Spinal cord (tissue), 10 donors: ENCODE results near the gene OPN1MW3. TPM values are rescaled to one million over a fixed set of nuclear protein-coding genes. Genes with fewer than 3 reads are reported as not detected.
"Not testable (repeated sequence)": the region's sequence is repeated elsewhere in the genome, so short reads cannot be mapped to it uniquely, and the experiment has no call there.

Source experiments
- DNase-seq, 6 donors: peaks; one replicate each; pipeline versions ENCODE4 v3.0.0 to v3.0.0-alpha.2; 2013 to 2015; ENCODE audit warnings: low spot score in 6 of 6, low read depth in 4 of 6
- H3K27ac ChIP-seq: one replicate; pipeline ENCODE4 v1.5.1; 2013; ENCODE audit warnings: low read depth, low read length, control low read depth
- H3K27me3 ChIP-seq: one replicate; pipeline ENCODE4 v1.6.1; 2013; ENCODE audit warnings: low read length; ENCODE audit not compliant: control insufficient read depth, insufficient read depth
- H3K36me3 ChIP-seq: one replicate; pipeline ENCODE4 v1.6.1; 2013; ENCODE audit warnings: low read length; ENCODE audit not compliant: control insufficient read depth, insufficient read depth
- H3K4me1 ChIP-seq: one replicate; pipeline ENCODE4 v1.6.1; 2013; ENCODE audit warnings: low read length; ENCODE audit not compliant: control insufficient read depth, insufficient read depth
- H3K4me3 ChIP-seq: one replicate; pipeline ENCODE4 v1.5.1; 2013; ENCODE audit warnings: low read depth, low read length, control low read depth
- H3K9me3 ChIP-seq: one replicate; pipeline ENCODE4 v1.6.1; 2013; ENCODE audit warnings: low read length; ENCODE audit not compliant: control insufficient read depth, insufficient read depth
- WGBS: methylation state at CpG from one replicate; pipeline ENCODE4 v1.1.5; 2013; ENCODE audit warnings: missing lambda C conversion rate; ENCODE audit not compliant: insufficient coverage; 5-methylcytosine and 5-hydroxymethylcytosine counted together
- polyA plus RNA-seq, 2 donors: library from polyadenylated mRNA; unstranded; fragments of 120-200 nt; gene quantifications; one replicate each; pipeline ENCODE4 v1.2.1, GENCODE V29; 2013; ENCODE audit not compliant: insufficient read length in 2 of 2
- total RNA-seq, 2 donors: library from RNA; depleted of rRNA in 1 of 2; stranded (reverse); fragments of 120-200 nt in 1 of 2; fragments of >200 nt in 1 of 2; gene quantifications; one replicate each; pipeline versions ENCODE4 v1.2.3 to v1.2.4, GENCODE V29; 2013 to 2014
- donor health status: healthy.

The OPN1MW3 gene
- total and polyA plus RNA-seq, 4 donors = not detected

- not testable (repeated sequence) for H3K9me3 ChIP-seq, DNase-seq, H3K27me3 ChIP-seq, H3K27ac ChIP-seq, H3K36me3 ChIP-seq, H3K4me3 ChIP-seq, H3K4me1 ChIP-seq
- 77% methylated on average over 4 of the region's 8 CpGs for WGBS
These were observed 17.3 kb upstream of the OPN1MW3 start for GRCh38 chrX:154239982-154240503.

- H3K4me3 ChIP-seq, H3K4me1 ChIP-seq, DNase-seq, H3K9me3 ChIP-seq, H3K27me3 ChIP-seq, H3K36me3 ChIP-seq, H3K27ac ChIP-seq: not testable (repeated sequence)
- no CpG with 5 or more reads among the region's 17 CpGs for WGBS
These were observed 9.9 kb upstream of the OPN1MW3 start for GRCh38 chrX:154247377-154248045.

GRCh38 chrX:154248076-154248475, 9.3 kb upstream of the OPN1MW3 start:
- H3K9me3 ChIP-seq, H3K36me3 ChIP-seq, H3K27ac ChIP-seq, H3K4me3 ChIP-seq, H3K4me1 ChIP-seq, H3K27me3 ChIP-seq, DNase-seq: not testable (repeated sequence)
- WGBS = no CpG with 5 or more reads among the region's 10 CpGs

GRCh38 chrX:154258711-154259110, 1.3 kb downstream of the OPN1MW3 start:
- not testable (repeated sequence) for H3K27ac ChIP-seq, DNase-seq, H3K27me3 ChIP-seq, H3K36me3 ChIP-seq, H3K4me1 ChIP-seq, H3K4me3 ChIP-seq, H3K9me3 ChIP-seq
- no CpG with 5 or more reads among the region's 10 CpGs for WGBS

GRCh38 chrX:154263072-154263471, 5.7 kb downstream of the OPN1MW3 start:
- not testable (repeated sequence) for H3K4me3 ChIP-seq, H3K9me3 ChIP-seq, H3K36me3 ChIP-seq, H3K27ac ChIP-seq, H3K27me3 ChIP-seq, H3K4me1 ChIP-seq, DNase-seq
- WGBS = no CpG with 5 or more reads among the region's 6 CpGs

GRCh38 chrX:154269245-154269644, 11.9 kb downstream of the OPN1MW3 start:
- not testable (repeated sequence) for H3K27me3 ChIP-seq, H3K36me3 ChIP-seq, H3K9me3 ChIP-seq, H3K4me3 ChIP-seq, H3K4me1 ChIP-seq, DNase-seq, H3K27ac ChIP-seq
- no CpG with 5 or more reads among the region's 3 CpGs for WGBS

GRCh38 chrX:154284489-154285338, 27.3 kb downstream of the OPN1MW3 start:
- DNase-seq, H3K4me1 ChIP-seq, H3K27me3 ChIP-seq, H3K27ac ChIP-seq, H3K9me3 ChIP-seq, H3K4me3 ChIP-seq, H3K36me3 ChIP-seq: not testable (repeated sequence)
- WGBS = no CpG with 5 or more reads among the region's 23 CpGs

- H3K27ac ChIP-seq, H3K4me1 ChIP-seq, H3K9me3 ChIP-seq, H3K36me3 ChIP-seq, H3K27me3 ChIP-seq, DNase-seq, H3K4me3 ChIP-seq: not testable (repeated sequence)
- no CpG with 5 or more reads among the region's 10 CpGs for WGBS
These were observed 29.0 kb downstream of the OPN1MW3 start for GRCh38 chrX:154286406-154286805.

GRCh38 chrX:154294791-154295574, 37.6 kb downstream of the OPN1MW3 start, which contains the start of gene TEX28:
Gene TEX28, minus strand, starts transcription at chrX:154295124. Its CDS starts 3,007 bp downstream, at chrX:154292117.
- Histone ChIP-seq H3K4me3 (no peak within 1 kb of the TSS), H3K27me3 (no peaks in the 10 kb centered on the region), H3K27ac (no peak within 1 kb of the TSS), H3K9me3 (no peaks in the 10 kb centered on the region), H3K4me1 (no peaks in the 10 kb centered on the region), H3K36me3 (no peaks in the 10 kb centered on the region)
- DNase-seq = no peak
- WGBS = 89% methylated on average over 22 of the region's 39 CpGs
